Panc1 (cell line): ENCODE results near the gene SOSTDC1. TPM values are rescaled to one million over a fixed set of nuclear protein-coding genes. Genes with fewer than 3 reads are reported as not detected.

Experiments
- ATAC-seq: fragments of 200-7000 bp; cut with Tn5 transposase; 2 replicates; pipeline ENCODE4 v1.9.1; 2020; ENCODE audit warnings: mild to moderate bottlenecking, moderate library complexity
- BruUV-seq: library from RNA; stranded (reverse); fragments of 400-500 nt; replicated peaks from 2 replicates; lab custom pipeline; 2021; lab: Mats Ljungman, UMichigan
- CTCF ChIA-PET: fragments of 300-600 bp; sonication (Branson Sonifier 250); formaldehyde crosslinking; loops from one replicate; lab custom pipeline; 2022; ENCODE audit warnings: antibody characterized with exemption; lab: Charles Lee
- POLR2A ChIA-PET: fragments of 300-600 bp; sonication (Branson Sonifier 250); formaldehyde crosslinking; loops from one replicate; lab custom pipeline; 2022; ENCODE audit warnings: antibody characterized with exemption; lab: Charles Lee
- DNase-seq: peaks from one replicate; pipeline ENCODE4 v3.0.0-alpha.2; 2010; ENCODE audit warnings: low read depth, low spot score
- H3K27ac ChIP-seq: 2 replicates; pipeline ENCODE4 v1.5.1; 2011; ENCODE audit warnings: mild to moderate bottlenecking, low read length, inconsistent platforms
- H3K27me3 ChIP-seq: fragments of 200-500 bp; sonication (Bioruptor generic); 2 replicates; pipeline ENCODE4 v1.6.0; 2014; ENCODE audit warnings: low read length, inconsistent platforms; ENCODE audit not compliant: control insufficient read depth, insufficient read depth
- H3K36me3 ChIP-seq: fragments of 200-500 bp; sonication (Bioruptor generic); 2 replicates; pipeline ENCODE4 v1.5.1; 2014; ENCODE audit warnings: inconsistent platforms, mild to moderate bottlenecking, low read length, moderate library complexity; ENCODE audit not compliant: control insufficient read depth, insufficient read depth
- H3K4me1 ChIP-seq: 2 replicates; pipeline ENCODE4 v1.5.1; 2011; ENCODE audit warnings: inconsistent platforms, mild to moderate bottlenecking, low read length, moderate library complexity; ENCODE audit not compliant: control insufficient read depth, insufficient read depth
- H3K4me3 ChIP-seq, 2 experiments: 2 replicates each; pipeline ENCODE4 v1.5.1; 2011 to 2012; ENCODE audit warnings: low read depth in 2 of 2, low read length in 2 of 2, mild to moderate bottlenecking in 2 of 2, inconsistent platforms in 1 of 2, moderate library complexity in 1 of 2
- H3K9me3 ChIP-seq: fragments of 200-500 bp; sonication (Bioruptor generic); 2 replicates; pipeline ENCODE4 v1.5.1; 2014; ENCODE audit warnings: low read depth, mild to moderate bottlenecking, inconsistent platforms, low read length, moderate library complexity; ENCODE audit not compliant: control insufficient read depth, insufficient read depth
- POLR2AphosphoS5 ChIP-seq: IDR thresholded peaks from 2 replicates; pipeline ENCODE4 v1.6.1; 2012; ENCODE audit warnings: mild to moderate bottlenecking, low read depth, low read length, moderate library complexity
- SIN3A ChIP-seq: IDR thresholded peaks from 2 replicates; pipeline ENCODE4 v1.6.1; 2012; ENCODE audit warnings: low read depth, mild to moderate bottlenecking, low read length, moderate library complexity, borderline replicate concordance; ENCODE audit not compliant: insufficient read depth
- TCF7L2 ChIP-seq: IDR thresholded peaks from 2 replicates; pipeline ENCODE4 v1.6.1; 2011; ENCODE audit warnings: mild to moderate bottlenecking, low read depth, low read length, inconsistent platforms
- in situ Hi-C: cut with HindIII; loops from 2 replicates; pipeline ENCODE4 v1.10.0; 2016; ENCODE audit warnings: low sequenced_read_pairs, low pct_unique_long_range_greater_than_20kb
- intact Hi-C: fragments of 100-400 bp; cut with micrococcal nuclease; formaldehyde crosslinking; loops from one replicate; pipeline ENCODE4 v1.10.0; 2022; ENCODE audit not compliant: unreplicated experiment
- total RNA-seq: library from RNA; stranded (reverse); gene quantifications from one replicate; pipeline ENCODE4 v1.2.1, GENCODE V29; 2021; ENCODE audit not compliant: unreplicated experiment
- TF ChIP-seq, protein P1 (sequence below): fragments of 450-650 bp; IDR thresholded peaks from 2 replicates; pipeline ENCODE4 v1.5.1; 2017; ENCODE audit warnings: mild to moderate bottlenecking
- TF ChIP-seq, protein P2 (sequence below), 2 experiments: IDR thresholded peaks; 2 replicates each; pipeline ENCODE4 v1.6.1; 2011 to 2012; ENCODE audit warnings: low read depth in 2 of 2, control low read depth in 1 of 2, low read length in 1 of 2, mild to moderate bottlenecking in 1 of 2, moderate library complexity in 1 of 2; ENCODE audit not compliant: insufficient read depth in 1 of 2

The SOSTDC1 gene
- total RNA-seq, 1 experiment from 2014 or later: not detected

DNA sequence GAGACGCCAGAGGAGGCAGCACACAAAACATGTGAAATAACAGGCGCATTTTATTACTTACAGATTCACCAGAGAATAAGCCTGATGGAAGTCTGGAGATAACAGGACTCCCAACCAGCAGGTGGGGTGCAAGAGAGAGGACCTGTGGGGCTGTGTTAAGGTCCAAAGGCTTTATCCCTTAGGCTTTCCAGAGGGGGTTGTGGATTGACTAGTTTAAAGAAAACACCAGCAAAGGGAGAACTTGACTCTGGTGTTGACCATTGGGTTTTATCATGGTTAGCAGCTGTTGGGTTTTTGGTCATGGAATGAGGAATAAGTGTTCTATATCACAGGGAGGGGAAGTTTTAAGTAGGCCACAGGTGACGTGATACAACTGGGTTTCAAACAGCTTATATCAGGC is 42.6 kb downstream of the SOSTDC1 start:
- no TSS peak for BruUV-seq
- Histone ChIP-seq H3K4me1 (peaks cover 11% of the 10 kb centered on the region), H3K4me3 (no peak overlapping the region), H3K27me3 (no peaks in the 10 kb centered on the region), H3K9me3 (no peaks in the 10 kb centered on the region), H3K36me3 (no peaks in the 10 kb centered on the region), H3K27ac (no peak overlapping the region)
- no peak for TF ChIP-seq TCF7L2
- TF ChIP-seq, protein P1, sequence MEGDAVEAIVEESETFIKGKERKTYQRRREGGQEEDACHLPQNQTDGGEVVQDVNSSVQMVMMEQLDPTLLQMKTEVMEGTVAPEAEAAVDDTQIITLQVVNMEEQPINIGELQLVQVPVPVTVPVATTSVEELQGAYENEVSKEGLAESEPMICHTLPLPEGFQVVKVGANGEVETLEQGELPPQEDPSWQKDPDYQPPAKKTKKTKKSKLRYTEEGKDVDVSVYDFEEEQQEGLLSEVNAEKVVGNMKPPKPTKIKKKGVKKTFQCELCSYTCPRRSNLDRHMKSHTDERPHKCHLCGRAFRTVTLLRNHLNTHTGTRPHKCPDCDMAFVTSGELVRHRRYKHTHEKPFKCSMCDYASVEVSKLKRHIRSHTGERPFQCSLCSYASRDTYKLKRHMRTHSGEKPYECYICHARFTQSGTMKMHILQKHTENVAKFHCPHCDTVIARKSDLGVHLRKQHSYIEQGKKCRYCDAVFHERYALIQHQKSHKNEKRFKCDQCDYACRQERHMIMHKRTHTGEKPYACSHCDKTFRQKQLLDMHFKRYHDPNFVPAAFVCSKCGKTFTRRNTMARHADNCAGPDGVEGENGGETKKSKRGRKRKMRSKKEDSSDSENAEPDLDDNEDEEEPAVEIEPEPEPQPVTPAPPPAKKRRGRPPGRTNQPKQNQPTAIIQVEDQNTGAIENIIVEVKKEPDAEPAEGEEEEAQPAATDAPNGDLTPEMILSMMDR: peak; percentile 38
- no peak for ATAC-seq
- no peak for DNase-seq
- in situ Hi-C loops (no loop called here), intact Hi-C loops (no loop called here)
- ChIA-PET POLR2A (no interaction called here), CTCF (no interaction called here)

DNA sequence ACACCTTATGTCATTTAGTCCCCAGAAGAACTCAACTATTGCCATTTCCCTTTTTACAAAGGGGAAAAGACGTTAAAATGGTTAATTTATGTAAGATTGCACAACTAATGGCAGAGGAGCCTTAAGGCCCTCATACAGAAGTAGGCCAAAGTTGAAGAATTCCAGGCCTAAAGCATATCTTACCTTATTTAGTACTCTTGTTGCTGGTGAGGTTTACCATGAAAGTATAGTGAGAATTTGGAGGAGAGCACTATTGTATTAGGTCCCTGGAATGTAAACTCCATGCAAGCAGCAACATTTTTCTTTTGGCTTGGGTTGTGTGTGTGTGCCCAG is 43.5 kb downstream of the SOSTDC1 start:
- intact Hi-C loops: no loop called here
- Histone ChIP-seq H3K4me3 (no peak overlapping the region), H3K36me3 (no peaks in the 10 kb centered on the region), H3K27me3 (no peaks in the 10 kb centered on the region), H3K4me1 (peaks cover 11% of the 10 kb centered on the region), H3K9me3 (no peaks in the 10 kb centered on the region), H3K27ac (peak overlapping the region; percentile 89)
- DNase-seq (no peak), ATAC-seq (no peak)
- CTCF ChIA-PET: interaction anchor here (0.6 kb wide), 1 partner anchor 102 kb away, joined by 3 read pairs; no protein-coding TSS in a partner anchor
- POLR2A ChIA-PET: no interaction called here
- in situ Hi-C loops: no loop called here
- BruUV-seq: no TSS peak
- TF ChIP-seq TCF7L2 (no peak), SIN3A (no peak), POLR2AphosphoS5 (no peak)
- TF ChIP-seq, protein P1: no peak

DNA sequence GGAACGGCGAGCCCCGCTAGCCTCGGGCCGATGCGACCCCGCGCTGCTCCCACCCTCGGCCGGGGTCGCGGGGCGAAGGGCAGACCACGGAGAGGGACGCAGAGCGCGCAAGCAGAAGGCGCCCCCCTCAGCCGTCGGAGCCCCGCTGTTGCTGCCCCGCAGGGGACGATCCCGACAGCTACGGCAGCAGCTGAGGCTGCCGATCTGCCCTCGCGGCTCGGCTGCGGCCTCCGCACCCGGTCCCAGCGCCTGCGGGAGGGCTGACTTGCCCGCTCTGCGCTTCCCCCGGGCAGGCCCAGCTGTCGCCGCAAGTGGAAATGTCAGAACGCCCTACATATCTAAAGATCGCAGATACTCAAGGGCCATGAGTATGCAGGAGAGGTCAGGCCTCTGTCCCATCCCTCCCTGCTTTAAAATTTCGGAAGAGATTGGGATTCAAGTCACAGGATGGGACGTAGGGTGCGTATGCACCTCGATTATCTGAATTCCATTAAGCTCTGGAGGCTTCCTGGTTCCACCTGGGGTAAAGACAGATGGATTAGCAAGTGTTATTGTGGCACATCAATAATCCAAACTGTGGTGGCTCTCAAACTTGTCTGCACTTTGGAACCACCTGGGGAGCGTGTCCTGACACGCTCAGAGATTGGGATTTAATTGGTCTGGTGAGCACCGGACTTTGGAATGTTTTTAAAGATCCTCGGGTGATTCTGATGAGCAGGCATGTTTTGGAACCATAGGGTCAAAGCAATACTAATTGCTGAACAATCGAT is 44.0 kb downstream of the SOSTDC1 start, which contains the start of gene CRPPA:
TSS of gene CRPPA (minus strand) at position 206 of the 770 bp plus-strand sequence. CDS start 216 bp downstream, outside the sequence.
- no peaks in the 10 kb centered on the region for H3K27me3 ChIP-seq
- TF ChIP-seq TCF7L2 (0 out of 2 replicates have a peak, but pooled peaks have one; percentile 9), SIN3A (0 out of 2 replicates have a peak, but pooled peaks have one; percentile 66)
- TF ChIP-seq, protein P1: 0 out of 2 replicates have a peak, but pooled peaks have one; percentile 22
- TF ChIP-seq, protein P2, sequence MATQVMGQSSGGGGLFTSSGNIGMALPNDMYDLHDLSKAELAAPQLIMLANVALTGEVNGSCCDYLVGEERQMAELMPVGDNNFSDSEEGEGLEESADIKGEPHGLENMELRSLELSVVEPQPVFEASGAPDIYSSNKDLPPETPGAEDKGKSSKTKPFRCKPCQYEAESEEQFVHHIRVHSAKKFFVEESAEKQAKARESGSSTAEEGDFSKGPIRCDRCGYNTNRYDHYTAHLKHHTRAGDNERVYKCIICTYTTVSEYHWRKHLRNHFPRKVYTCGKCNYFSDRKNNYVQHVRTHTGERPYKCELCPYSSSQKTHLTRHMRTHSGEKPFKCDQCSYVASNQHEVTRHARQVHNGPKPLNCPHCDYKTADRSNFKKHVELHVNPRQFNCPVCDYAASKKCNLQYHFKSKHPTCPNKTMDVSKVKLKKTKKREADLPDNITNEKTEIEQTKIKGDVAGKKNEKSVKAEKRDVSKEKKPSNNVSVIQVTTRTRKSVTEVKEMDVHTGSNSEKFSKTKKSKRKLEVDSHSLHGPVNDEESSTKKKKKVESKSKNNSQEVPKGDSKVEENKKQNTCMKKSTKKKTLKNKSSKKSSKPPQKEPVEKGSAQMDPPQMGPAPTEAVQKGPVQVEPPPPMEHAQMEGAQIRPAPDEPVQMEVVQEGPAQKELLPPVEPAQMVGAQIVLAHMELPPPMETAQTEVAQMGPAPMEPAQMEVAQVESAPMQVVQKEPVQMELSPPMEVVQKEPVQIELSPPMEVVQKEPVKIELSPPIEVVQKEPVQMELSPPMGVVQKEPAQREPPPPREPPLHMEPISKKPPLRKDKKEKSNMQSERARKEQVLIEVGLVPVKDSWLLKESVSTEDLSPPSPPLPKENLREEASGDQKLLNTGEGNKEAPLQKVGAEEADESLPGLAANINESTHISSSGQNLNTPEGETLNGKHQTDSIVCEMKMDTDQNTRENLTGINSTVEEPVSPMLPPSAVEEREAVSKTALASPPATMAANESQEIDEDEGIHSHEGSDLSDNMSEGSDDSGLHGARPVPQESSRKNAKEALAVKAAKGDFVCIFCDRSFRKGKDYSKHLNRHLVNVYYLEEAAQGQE (IDR thresholded peaks at IDR 0.05; ENCODE audit: insufficient read depth in 1 of 2, low read depth in 2 of 2, low read length in 1 of 2): no peak
- in situ Hi-C loops (no loop called here), intact Hi-C loops (no loop called here)
- H3K9me3 ChIP-seq: no peaks in the 10 kb centered on the region
- CTCF ChIA-PET: interaction anchor here (0.6 kb wide), 2 partner anchors 102 to 224 kb away, joined by 3 to 4 read pairs; partner anchors contain the start of gene ANKMY2
- BruUV-seq: no TSS peak
- POLR2A ChIA-PET: interaction anchor here (0.6 to 1.5 kb wide), 2 partner anchors 56 to 67 kb away, joined by 3 read pairs; no protein-coding TSS in a partner anchor
- no peaks in the 10 kb centered on the region for H3K36me3 ChIP-seq
- H3K4me1 ChIP-seq: peaks cover 11% of the 10 kb centered on the region
- ATAC-seq (peak; percentile 70), DNase-seq (no peak)
- peak within 1 kb of the TSS; percentile 65 to 80 for H3K4me3 ChIP-seq
- H3K27ac ChIP-seq: peak within 1 kb of the TSS; percentile 89
